ENCODE measurements around the gene MXRA8.
"Not testable (repeated sequence)": the region's sequence is repeated elsewhere in the genome, so short reads cannot be mapped to it uniquely, and the experiment has no call there.

The MXRA8 gene

GRCh38 chr1:1318777-1319645, 39.3 kb downstream of the MXRA8 start:
- DNase-seq: no peak

- DNase-seq: peak; percentile 48
Observed at GRCh38 chr1:1318131-1318652, 40.2 kb downstream of the MXRA8 start.

DNA sequence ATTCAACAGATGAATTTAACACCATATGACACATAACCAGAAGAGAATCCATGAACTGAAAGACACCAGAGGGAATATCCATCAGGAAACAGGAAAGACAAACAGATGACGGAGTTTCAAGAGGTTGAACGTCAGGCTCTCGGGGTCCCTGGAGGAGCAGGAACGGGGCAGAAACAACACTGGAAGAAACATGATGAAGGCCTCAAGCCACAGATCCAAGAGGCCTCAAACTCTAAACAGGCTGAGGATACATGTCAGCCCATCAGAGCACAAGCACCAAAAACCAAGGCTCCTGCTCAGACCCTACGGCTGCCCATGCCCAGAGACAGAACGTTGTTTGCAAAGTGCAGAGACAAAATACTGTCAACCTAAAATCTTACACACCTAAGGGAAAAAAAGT, 40.9 kb downstream of the MXRA8 start:
- no peak for DNase-seq

DNA sequence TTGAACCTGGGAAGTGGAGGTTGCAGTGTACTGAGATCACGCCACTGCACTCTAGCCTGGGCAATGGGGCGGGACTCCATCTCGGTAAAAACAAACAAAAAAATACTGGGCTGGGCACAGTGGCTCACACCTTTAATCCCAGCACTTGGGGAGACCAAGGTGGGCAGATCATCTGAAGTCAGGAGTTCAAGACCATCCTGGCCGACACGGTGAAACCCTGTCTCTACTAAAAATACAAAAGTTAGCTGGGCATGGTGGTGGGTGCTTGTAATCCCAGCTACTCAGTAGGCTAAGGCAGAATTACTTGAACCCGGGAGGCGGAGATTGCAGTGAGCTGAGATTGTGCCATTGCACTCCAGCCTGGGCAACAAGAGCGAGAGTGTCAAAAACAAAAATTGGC, 42.2 kb downstream of the MXRA8 start:
- DNase-seq: not testable (repeated sequence)

GRCh38 chr1:1315435-1315954, 42.9 kb downstream of the MXRA8 start:
- no peak for DNase-seq

- DNase-seq: no peak
Observed at GRCh38 chr1:1314678-1315335, 43.5 kb downstream of the MXRA8 start.

DNA sequence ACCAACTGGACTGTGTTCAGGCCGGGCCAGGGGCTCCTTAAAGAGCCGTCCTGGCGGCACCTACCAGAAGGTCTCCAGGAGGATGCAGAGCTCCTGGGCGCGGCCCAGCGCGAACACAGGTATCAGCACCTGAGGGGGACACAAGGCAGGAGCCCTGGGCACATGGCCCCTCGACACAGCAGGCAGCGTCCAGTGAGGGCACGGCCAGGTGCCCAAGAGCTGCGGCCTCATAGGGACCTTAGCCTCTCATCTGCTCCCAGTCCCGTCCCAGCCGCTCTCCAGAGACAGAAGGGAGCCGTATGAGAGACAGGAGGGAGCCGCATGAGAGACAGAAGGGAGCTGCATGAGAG, 44.1 kb downstream of the MXRA8 start:
- DNase-seq: no peak

DNA sequence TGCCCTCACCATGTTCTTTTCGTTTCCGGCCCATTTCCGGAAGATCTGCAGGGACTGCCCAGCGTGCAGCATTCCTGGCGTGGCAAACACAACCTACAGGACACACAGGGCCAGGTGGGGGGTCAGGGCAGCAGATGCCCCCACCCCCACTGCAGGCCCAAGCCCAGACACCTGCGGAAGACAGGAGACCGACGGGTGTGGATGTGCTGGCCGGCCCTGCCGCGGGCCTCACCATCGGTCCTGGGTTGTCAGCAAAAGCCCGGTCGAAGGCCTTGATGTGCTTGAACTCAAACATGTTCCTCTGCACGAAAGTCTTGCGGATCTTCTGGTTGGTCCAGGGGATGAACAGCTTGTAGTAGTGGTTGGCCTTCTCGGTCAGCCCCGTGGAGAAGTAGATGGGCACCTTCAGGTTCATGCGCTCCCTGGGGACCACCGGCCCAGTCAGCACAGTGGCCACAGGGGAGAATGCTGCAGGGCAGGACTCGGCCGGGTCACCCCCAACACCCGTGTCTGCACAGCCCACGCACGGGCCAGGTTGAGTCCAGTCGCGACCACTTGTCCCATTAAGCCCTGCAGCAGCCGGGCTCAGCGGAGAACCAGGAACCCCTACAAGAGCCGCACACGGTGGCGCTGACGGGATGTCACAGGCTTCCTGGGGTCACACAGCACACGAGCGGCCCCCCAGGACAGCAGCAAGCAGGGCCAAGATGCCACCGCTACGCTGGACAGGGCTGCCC, 44.7 kb downstream of the MXRA8 start:
- no peak for DNase-seq

GRCh38 chr1:1312450-1313314, 45.7 kb downstream of the MXRA8 start:
- DNase-seq: no peak

- no peak for DNase-seq
Observed at GRCh38 chr1:1311107-1312104, 46.9 kb downstream of the MXRA8 start.

- DNase-seq: no peak
Observed at GRCh38 chr1:1310476-1311053, 47.8 kb downstream of the MXRA8 start.

DNA sequence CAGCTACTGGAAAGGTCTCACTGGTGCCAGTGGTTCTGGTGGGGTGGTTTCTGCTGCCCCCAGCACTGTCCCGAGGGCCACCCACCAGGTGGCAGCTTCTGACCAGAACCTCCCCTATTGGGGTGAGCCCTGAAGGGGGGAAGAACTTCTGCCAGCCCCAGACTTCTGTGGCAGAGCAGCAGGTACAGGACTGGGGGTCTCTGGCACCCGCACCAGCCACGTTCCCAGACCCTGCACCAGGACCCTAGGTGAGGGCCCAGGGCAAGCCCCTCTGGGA, 48.3 kb downstream of the MXRA8 start:
- no peak for DNase-seq

GRCh38 chr1:1309251-1310108, 48.9 kb downstream of the MXRA8 start:
- DNase-seq: peak; percentile 20

GRCh38 chr1:1308756-1309250, 49.6 kb downstream of the MXRA8 start:
- no peak for DNase-seq

DNA sequence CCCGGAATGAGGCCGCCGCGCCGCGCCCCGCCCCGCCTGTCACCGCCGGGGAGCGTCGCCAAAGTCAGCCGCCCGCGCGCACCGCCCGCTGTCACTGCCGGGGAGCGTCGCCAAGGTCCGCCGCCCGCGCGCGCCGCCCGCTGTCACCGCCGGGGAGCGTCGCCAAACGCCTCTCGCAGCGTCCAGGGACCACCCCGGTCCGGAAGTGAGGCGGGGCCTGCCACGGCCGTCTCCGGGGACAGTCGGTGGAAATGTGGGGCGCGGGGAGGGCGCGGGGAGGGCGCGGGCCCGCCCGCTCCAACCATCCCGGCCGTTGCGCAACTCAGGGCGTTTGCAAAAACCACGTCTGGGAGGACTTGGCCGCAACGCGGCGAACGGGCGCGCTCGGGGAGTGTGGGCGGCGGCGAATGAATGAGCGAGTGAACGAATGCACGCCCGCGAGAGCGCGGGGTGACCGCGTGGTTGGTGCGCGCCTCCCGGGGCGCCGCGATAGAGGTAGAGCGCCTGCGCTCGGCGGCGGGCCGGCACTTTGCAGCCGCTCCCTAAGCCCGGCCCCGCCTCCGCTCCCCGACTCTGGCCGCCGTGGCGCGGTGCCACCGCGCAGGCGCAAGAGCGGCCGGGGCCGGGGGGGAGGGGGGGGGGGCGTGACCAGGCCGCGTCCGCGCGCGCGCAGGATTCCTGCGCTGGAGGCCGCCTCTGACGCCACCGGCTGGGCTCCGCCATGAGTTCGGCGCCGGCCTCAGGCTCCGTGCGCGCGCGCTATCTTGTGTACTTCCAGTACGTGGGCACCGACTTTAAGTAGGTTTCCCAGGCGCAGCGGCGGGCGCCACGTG, 50.2 kb downstream of the MXRA8 start, which contains the start of the genes ACAP3 and PUSL1:
TSS of gene ACAP3 (minus strand) at position 8 of the 833 bp plus-strand sequence. CDS start 115 bp downstream, outside the sequence.
TSS of gene PUSL1 (plus strand) at position 675 of the 833 bp plus-strand sequence. CDS start at position 722, 47 bp downstream.
- peak; percentile 83 for DNase-seq

DNA sequence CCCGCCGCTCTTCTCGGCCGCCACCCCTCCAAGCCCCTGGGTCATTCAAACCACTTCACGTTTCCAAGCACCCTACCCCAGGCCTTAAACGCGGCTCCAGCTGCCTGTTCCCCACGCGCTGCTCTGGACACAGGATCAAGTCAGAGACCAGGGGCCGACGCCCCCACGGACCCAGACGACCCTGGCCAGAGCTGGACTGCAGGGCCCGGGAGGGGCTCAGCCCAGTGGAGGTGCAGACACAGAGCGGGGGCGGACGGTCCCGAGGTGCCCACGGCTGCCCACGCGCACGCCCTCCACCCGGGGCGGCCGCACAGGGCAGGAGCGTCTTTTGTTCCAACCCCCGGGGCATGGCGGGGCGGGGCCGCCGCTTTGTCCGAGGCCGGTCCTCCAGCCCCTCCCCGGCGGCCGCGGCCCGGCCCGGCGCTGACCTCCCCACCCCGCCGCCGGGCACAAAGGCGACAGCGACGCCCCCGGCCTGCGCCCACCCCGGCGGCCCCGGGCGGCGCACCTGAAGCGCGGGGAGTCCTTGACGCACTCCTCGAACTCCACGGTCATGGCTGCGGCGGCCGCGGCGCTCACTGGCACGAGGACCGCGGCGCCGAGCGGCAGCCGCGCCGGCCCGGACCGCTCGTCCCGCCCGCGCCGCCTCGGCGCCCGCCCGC, 51.0 kb downstream of the MXRA8 start:
- DNase-seq: no peak

GRCh38 chr1:1306661-1307260, 51.6 kb downstream of the MXRA8 start:
- no peak for DNase-seq

All from NCI-H1105 (cell line).